GM23338 (cell line): Measurements from ENCODE around the gene MATCAP1. TPM values are rescaled to one million over a fixed set of nuclear protein-coding genes. Genes with fewer than 3 reads are reported as not detected.

Experiments
- ATAC-seq: fragments of 200-7000 bp; cut with Tn5 transposase; 3 replicates; pipeline ENCODE4 v1.9.1; 2020
- DNase-seq: peaks from one replicate; pipeline ENCODE4 v3.0.0-alpha.2; 2015; ENCODE audit warnings: low spot score
- H2AFZ ChIP-seq: fragments of 200-600 bp; sonication (generic); 2 replicates; pipeline ENCODE4 v1.8.0; 2016; ENCODE audit warnings: antibody characterized with exemption, mild to moderate bottlenecking, moderate library complexity
- H3F3A ChIP-seq: fragments of 200-600 bp; sonication (generic); replicated peaks from 2 replicates; pipeline ENCODE4 v1.8.0; 2017; ENCODE audit warnings: antibody characterized with exemption, mixed run types, low read depth
- H3K27ac ChIP-seq: fragments of 200-600 bp; sonication (generic); 2 replicates; pipeline ENCODE4 v1.6.1; 2016; ENCODE audit warnings: low read depth
- H3K27me3 ChIP-seq: fragments of 200-600 bp; sonication (generic); 2 replicates; pipeline ENCODE4 v1.8.0; 2016; ENCODE audit warnings: mild to moderate bottlenecking, mixed run types, moderate library complexity; ENCODE audit not compliant: insufficient read depth
- H3K36me3 ChIP-seq: fragments of 200-600 bp; sonication (generic); 2 replicates; pipeline ENCODE4 v1.8.0; 2016; ENCODE audit warnings: mild to moderate bottlenecking; ENCODE audit not compliant: insufficient read depth
- H3K4me1 ChIP-seq: fragments of 200-600 bp; sonication (generic); 2 replicates; pipeline ENCODE4 v1.8.0; 2016; ENCODE audit warnings: mild to moderate bottlenecking, moderate library complexity; ENCODE audit not compliant: insufficient read depth
- H3K4me2 ChIP-seq: fragments of 200-600 bp; sonication (generic); 2 replicates; pipeline ENCODE4 v1.7.1; 2017; ENCODE audit warnings: mixed run types
- H3K4me3 ChIP-seq: fragments of 200-600 bp; sonication (generic); 2 replicates; pipeline ENCODE4 v1.6.1; 2016; ENCODE audit warnings: mixed run types
- H3K79me2 ChIP-seq: fragments of 200-600 bp; sonication (generic); replicated peaks from 2 replicates; pipeline ENCODE4 v1.8.0; 2017; ENCODE audit warnings: mild to moderate bottlenecking; ENCODE audit not compliant: insufficient read depth
- H3K9me2 ChIP-seq: fragments of 200-600 bp; sonication (generic); 2 replicates; pipeline ENCODE4 v1.8.0; 2017; ENCODE audit not compliant: insufficient read depth
- H4K20me1 ChIP-seq: fragments of 200-600 bp; sonication (generic); replicated peaks from 2 replicates; pipeline ENCODE4 v1.8.0; 2017; ENCODE audit warnings: mild to moderate bottlenecking; ENCODE audit not compliant: insufficient read depth
- H3K27ac Mint-ChIP-seq: 2 replicates; pipeline ENCODE4 v1.8.0; 2020; ENCODE audit warnings: inconsistent platforms, mild to moderate bottlenecking, moderate library complexity, mixed read lengths
- H3K27me3 Mint-ChIP-seq: 3 replicates; pipeline ENCODE4 v1.8.0; 2022; ENCODE audit warnings: low read depth, mild to moderate bottlenecking, moderate library complexity, mixed read lengths, inconsistent platforms; ENCODE audit not compliant: insufficient read depth, poor library complexity
- H3K36me3 Mint-ChIP-seq: 3 replicates; pipeline ENCODE4 v1.8.0; 2021; ENCODE audit warnings: low read depth, mild to moderate bottlenecking, inconsistent platforms, moderate library complexity, mixed read lengths
- H3K4me1 Mint-ChIP-seq: 3 replicates; pipeline ENCODE4 v1.8.0; 2020; ENCODE audit warnings: mild to moderate bottlenecking, inconsistent platforms, mixed read lengths
- H3K4me3 Mint-ChIP-seq: 3 replicates; pipeline ENCODE4 v1.8.0; 2021; ENCODE audit warnings: moderate library complexity, mild to moderate bottlenecking, inconsistent platforms, mixed read lengths
- H3K9me3 Mint-ChIP-seq: 3 replicates; pipeline ENCODE4 v1.8.0; 2020; ENCODE audit warnings: moderate library complexity, mild to moderate bottlenecking, inconsistent platforms, mixed read lengths
- EZH2 ChIP-seq: fragments of 200-600 bp; sonication (generic); IDR thresholded peaks from one replicate; pipeline ENCODE4 v1.8.0; 2017; ENCODE audit warnings: antibody characterized with exemption, mild to moderate bottlenecking, low read depth; ENCODE audit not compliant: unreplicated experiment
- EZH2phosphoT487 ChIP-seq: fragments of 200-600 bp; sonication (generic); IDR thresholded peaks from one replicate; pipeline ENCODE4 v1.8.1; 2018; ENCODE audit warnings: antibody characterized with exemption; ENCODE audit not compliant: unreplicated experiment
- JUNB ChIP-seq: IDR thresholded peaks from one replicate; pipeline ENCODE4 v1.6.1; 2016; ENCODE audit warnings: antibody characterized with exemption; ENCODE audit not compliant: unreplicated experiment
- polyA plus RNA-seq: library from polyadenylated mRNA; unstranded; fragments of >200 nt; fragmentation: Nextera tagmentation; extraction: Ambion mirVana; gene quantifications from 2 replicates; pipeline ENCODE4 v1.2.1, GENCODE V29; 2016
- total RNA-seq: library from RNA; depleted of rRNA; stranded (reverse); fragments of >200 nt; shearing (Covaris generic); gene quantifications from 2 replicates; pipeline ENCODE4 v1.2.3, GENCODE V29; 2014
- TF ChIP-seq, protein P1 (sequence below): fragments of 250-450 bp; sonication (Bioruptor Pico); IDR thresholded peaks from 2 replicates; pipeline ENCODE4 v1.5.0; 2020; ENCODE audit warnings: mild to moderate bottlenecking, moderate library complexity

The MATCAP1 gene
- total and polyA plus RNA-seq, 2 experiments from 2014 or later, result 9.5 to 22.7 TPM

DNA sequence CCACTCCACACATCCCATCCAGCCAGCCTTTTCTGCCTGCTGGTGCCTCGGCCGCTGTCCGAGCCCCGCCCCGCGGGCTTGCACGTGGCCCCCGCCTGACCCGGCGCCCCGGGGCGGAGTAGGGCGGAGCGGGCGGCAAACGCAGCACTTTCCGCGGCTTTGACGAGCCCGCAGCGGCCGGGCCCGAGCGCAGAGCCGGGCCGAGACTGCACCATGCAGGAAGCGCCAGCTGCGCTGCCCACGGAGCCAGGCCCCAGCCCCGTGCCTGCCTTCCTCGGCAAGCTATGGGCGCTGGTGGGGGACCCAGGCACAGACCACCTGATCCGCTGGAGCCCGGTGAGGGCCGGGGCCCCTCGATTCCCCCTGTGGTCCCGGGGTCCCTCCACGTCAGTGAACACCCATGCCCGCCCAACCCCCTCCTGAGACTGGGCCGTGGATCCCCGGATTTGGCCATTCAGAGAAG, 19.1 kb downstream of the MATCAP1 start, which contains the start of gene HSF4:
Gene HSF4, plus strand, starts transcription at position 147 of the 463 bp plus-strand sequence. Its CDS starts 67 bp downstream, at position 214.
- peak within 1 kb of the TSS; percentile 69 for H2AFZ ChIP-seq
- H3F3A ChIP-seq, result peaks cover 10% of the 10 kb centered on the region
- H3K27me3 ChIP-seq, result peaks cover 100% of the 10 kb centered on the region
- H3K27ac Mint-ChIP-seq, result no peak within 1 kb of the TSS
- no peaks in the 10 kb centered on the region for H3K36me3 ChIP-seq
- H3K4me1 ChIP-seq, result peaks cover 22% of the 10 kb centered on the region; the same call in 1 of the 2 replicates
- peak within 1 kb of the TSS; percentile 59 for H3K4me3 ChIP-seq
- peak within 1 kb of the TSS; percentile 60 for H3K4me3 Mint-ChIP-seq
- H4K20me1 ChIP-seq, result no peaks in the 10 kb centered on the region; the same call in 1 of the 2 replicates
- H3K27ac ChIP-seq, result no peak within 1 kb of the TSS
- peaks cover 35% of the 10 kb centered on the region for H3K4me1 Mint-ChIP-seq
- peaks cover 4% of the 10 kb centered on the region; the same call in 2 of the 3 replicates for H3K9me3 Mint-ChIP-seq
- no peaks in the 10 kb centered on the region for H3K9me2 ChIP-seq
- no peaks in the 10 kb centered on the region for H3K36me3 Mint-ChIP-seq
- ATAC-seq (peak; percentile 4), DNase-seq (no peak)
- H3K27me3 Mint-ChIP-seq, result peaks cover 98% of the 10 kb centered on the region
- peak within 1 kb of the TSS; percentile 79 for H3K4me2 ChIP-seq
- no peak for TF ChIP-seq JUNB
- TF ChIP-seq, protein P1, sequence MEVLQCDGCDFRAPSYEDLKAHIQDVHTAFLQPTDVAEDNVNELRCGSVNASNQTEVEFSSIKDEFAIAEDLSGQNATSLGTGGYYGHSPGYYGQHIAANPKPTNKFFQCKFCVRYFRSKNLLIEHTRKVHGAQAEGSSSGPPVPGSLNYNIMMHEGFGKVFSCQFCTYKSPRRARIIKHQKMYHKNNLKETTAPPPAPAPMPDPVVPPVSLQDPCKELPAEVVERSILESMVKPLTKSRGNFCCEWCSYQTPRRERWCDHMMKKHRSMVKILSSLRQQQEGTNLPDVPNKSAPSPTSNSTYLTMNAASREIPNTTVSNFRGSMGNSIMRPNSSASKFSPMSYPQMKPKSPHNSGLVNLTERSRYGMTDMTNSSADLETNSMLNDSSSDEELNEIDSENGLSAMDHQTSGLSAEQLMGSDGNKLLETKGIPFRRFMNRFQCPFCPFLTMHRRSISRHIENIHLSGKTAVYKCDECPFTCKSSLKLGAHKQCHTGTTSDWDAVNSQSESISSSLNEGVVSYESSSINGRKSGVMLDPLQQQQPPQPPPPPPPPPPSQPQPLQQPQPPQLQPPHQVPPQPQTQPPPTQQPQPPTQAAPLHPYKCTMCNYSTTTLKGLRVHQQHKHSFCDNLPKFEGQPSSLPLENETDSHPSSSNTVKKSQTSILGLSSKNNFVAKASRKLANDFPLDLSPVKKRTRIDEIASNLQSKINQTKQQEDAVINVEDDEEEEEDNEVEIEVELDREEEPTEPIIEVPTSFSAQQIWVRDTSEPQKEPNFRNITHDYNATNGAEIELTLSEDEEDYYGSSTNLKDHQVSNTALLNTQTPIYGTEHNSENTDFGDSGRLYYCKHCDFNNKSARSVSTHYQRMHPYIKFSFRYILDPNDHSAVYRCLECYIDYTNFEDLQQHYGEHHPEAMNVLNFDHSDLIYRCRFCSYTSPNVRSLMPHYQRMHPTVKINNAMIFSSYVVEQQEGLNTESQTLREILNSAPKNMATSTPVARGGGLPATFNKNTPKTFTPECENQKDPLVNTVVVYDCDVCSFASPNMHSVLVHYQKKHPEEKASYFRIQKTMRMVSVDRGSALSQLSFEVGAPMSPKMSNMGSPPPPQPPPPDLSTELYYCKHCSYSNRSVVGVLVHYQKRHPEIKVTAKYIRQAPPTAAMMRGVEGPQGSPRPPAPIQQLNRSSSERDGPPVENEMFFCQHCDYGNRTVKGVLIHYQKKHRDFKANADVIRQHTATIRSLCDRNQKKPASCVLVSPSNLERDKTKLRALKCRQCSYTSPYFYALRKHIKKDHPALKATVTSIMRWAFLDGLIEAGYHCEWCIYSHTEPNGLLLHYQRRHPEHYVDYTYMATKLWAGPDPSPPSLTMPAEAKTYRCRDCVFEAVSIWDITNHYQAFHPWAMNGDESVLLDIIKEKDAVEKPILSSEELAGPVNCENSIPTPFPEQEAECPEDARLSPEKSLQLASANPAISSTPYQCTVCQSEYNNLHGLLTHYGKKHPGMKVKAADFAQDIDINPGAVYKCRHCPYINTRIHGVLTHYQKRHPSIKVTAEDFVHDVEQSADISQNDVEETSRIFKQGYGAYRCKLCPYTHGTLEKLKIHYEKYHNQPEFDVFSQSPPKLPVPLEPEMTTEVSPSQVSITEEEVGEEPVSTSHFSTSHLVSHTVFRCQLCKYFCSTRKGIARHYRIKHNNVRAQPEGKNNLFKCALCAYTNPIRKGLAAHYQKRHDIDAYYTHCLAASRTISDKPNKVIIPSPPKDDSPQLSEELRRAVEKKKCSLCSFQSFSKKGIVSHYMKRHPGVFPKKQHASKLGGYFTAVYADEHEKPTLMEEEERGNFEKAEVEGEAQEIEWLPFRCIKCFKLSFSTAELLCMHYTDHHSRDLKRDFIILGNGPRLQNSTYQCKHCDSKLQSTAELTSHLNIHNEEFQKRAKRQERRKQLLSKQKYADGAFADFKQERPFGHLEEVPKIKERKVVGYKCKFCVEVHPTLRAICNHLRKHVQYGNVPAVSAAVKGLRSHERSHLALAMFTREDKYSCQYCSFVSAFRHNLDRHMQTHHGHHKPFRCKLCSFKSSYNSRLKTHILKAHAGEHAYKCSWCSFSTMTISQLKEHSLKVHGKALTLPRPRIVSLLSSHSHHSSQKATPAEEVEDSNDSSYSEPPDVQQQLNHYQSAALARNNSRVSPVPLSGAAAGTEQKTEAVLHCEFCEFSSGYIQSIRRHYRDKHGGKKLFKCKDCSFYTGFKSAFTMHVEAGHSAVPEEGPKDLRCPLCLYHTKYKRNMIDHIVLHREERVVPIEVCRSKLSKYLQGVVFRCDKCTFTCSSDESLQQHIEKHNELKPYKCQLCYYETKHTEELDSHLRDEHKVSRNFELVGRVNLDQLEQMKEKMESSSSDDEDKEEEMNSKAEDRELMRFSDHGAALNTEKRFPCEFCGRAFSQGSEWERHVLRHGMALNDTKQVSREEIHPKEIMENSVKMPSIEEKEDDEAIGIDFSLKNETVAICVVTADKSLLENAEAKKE (CRISPR knock-in tag), result no peak
- no peaks in the 10 kb centered on the region for H3K79me2 ChIP-seq

DNA sequence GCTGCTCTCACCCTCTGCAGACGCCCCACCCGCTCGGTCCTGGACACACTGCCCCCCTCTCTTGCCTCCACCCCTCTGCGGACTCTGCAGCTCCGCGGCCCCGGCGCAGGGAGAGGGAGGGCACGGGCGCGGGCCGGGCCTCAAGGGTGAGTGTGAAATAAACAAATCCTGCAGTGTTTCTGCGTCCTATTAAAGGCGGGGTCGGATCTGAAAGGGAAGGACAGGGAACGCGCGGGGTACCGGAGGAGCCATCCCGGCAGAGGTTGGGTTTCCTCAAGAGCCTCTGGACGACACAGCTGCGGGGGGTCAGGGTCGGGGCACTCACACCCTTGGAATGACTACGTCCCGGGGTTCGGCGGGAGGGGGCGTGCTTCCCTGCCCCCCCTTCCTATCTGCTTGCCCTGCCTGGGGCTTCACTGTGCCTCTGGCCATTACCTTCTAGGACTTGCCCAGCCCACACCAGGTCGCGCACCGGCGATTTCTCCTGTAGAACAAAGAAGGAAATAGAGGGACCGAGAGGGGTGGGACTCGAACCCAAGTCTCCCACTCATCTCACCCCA, 19.7 kb downstream of the MATCAP1 start:
- Histone ChIP-seq H3K4me2 (peak overlapping the region; percentile 78), H3K27me3 (peaks cover 100% of the 10 kb centered on the region), H3K9me2 (no peaks in the 10 kb centered on the region), H3K4me1 (peaks cover 24% of the 10 kb centered on the region; the same call in 1 of the 2 replicates), H3K36me3 (no peaks in the 10 kb centered on the region), H3F3A (peaks cover 10% of the 10 kb centered on the region), H3K79me2 (no peaks in the 10 kb centered on the region), H3K4me3 (peak overlapping the region; percentile 49), H4K20me1 (no peaks in the 10 kb centered on the region; the same call in 1 of the 2 replicates), H3K27ac (no peak overlapping the region), H2AFZ (no peak overlapping the region)
- H3K27me3 Mint-ChIP-seq, result peaks cover 98% of the 10 kb centered on the region
- H3K9me3 Mint-ChIP-seq, result peaks cover 4% of the 10 kb centered on the region; the same call in 2 of the 3 replicates
- DNase-seq (peak; percentile 59), ATAC-seq (0 out of 3 replicates have a peak, but pooled peaks have one; percentile 0)
- no peak overlapping the region for H3K27ac Mint-ChIP-seq
- H3K4me1 Mint-ChIP-seq, result peaks cover 34% of the 10 kb centered on the region
- peak overlapping the region; percentile 57 for H3K4me3 Mint-ChIP-seq
- H3K36me3 Mint-ChIP-seq, result no peaks in the 10 kb centered on the region
- TF ChIP-seq JUNB, result no peak
- peak; percentile 76 for TF ChIP-seq EZH2phosphoT487
- TF ChIP-seq, protein P1 (CRISPR knock-in tag), result no peak
- TF ChIP-seq EZH2, result peak; percentile 99
